ENCODE measurements around the gene USP30.

The USP30 gene

DNA sequence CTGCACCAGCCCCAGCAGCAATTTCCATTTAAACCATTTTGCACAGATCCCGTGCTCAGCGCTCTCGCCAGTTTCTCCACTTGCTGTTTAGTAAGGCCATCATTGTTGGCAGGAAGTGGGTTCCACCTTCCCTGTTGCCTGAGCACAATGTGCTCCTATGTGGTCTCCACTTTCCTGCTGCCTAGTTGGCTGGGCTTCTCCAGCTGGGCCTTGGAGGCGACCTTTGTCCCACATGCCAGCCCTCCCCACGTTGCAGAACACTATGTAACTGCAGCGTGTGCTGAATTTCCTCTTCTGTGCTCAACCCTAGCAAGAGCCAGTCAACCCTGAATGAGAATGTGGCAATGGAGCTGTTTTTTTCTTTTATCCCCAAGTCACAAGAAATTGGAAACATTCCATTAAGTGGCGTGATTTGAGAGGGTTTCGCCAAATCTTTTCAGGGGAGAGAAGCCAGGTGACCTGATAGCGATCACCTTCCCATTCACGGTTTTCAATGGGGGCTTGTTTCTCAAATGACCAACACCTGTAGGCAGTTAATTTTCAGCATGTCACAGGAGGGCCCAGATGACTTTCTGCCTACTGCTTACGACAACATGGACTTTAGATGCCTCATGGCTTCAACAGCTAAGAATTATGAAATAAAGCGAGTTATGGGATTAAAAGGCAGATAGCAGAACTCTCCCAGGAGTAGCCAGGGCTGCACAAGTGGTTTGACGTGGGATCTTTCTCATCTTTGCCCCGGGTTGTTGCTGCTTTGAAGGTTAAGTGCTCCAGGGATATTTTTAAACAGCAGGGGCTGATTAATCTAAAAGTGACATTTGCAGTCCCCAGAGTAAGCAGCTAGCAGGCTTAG is 63.6 kb downstream of the USP30 start, which contains the start of gene ACACB:
TSS of gene ACACB (plus strand) at position 830 of the 853 bp plus-strand sequence. CDS start 22,819 bp downstream, outside the sequence.
- no peaks in the 10 kb centered on the region for H3K9me3 ChIP-seq
- no peaks in the 10 kb centered on the region for H3K36me3 ChIP-seq
- peak within 1 kb of the TSS; percentile 36 for H3K4me3 ChIP-seq (ENCODE audit: low read depth, low read length)
- no peaks in the 10 kb centered on the region for H3K27me3 ChIP-seq
- TF ChIP-seq, protein P1, sequence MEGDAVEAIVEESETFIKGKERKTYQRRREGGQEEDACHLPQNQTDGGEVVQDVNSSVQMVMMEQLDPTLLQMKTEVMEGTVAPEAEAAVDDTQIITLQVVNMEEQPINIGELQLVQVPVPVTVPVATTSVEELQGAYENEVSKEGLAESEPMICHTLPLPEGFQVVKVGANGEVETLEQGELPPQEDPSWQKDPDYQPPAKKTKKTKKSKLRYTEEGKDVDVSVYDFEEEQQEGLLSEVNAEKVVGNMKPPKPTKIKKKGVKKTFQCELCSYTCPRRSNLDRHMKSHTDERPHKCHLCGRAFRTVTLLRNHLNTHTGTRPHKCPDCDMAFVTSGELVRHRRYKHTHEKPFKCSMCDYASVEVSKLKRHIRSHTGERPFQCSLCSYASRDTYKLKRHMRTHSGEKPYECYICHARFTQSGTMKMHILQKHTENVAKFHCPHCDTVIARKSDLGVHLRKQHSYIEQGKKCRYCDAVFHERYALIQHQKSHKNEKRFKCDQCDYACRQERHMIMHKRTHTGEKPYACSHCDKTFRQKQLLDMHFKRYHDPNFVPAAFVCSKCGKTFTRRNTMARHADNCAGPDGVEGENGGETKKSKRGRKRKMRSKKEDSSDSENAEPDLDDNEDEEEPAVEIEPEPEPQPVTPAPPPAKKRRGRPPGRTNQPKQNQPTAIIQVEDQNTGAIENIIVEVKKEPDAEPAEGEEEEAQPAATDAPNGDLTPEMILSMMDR (IDR thresholded peaks at IDR 0.05; ENCODE audit: low read depth, low read length) = no peak
- no peaks in the 10 kb centered on the region; the same call in 1 of the 2 replicates for H3K4me1 ChIP-seq
- peak; percentile 33 for DNase-seq

DNA sequence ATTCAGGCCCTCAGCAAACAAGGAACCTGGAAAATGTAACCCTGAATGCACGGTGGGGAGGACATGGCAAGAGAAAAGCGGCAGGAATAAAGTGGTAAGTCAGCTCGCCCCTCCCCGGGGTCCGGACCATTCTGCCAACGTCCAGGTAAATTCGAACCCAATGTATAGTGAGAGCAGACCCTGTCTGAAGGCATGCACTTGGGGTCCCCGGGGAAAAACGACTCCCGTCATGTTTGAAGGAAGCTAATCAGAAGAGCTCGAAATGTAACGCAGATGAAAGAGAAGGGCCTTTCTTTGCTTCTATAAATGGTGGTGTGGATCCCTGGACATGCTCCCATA is 64.2 kb downstream of the USP30 start:
- no peaks in the 10 kb centered on the region; the same call in 1 of the 2 replicates for H3K4me1 ChIP-seq
- TF ChIP-seq, protein P1 (IDR thresholded peaks at IDR 0.05; ENCODE audit: low read depth, low read length) = no peak
- no peaks in the 10 kb centered on the region for H3K9me3 ChIP-seq
- DNase-seq = no peak
- H3K4me3 ChIP-seq (ENCODE audit: low read depth, low read length) = peak overlapping the region; percentile 36; the same call in 1 of the 2 replicates
- no peaks in the 10 kb centered on the region for H3K36me3 ChIP-seq
- no peaks in the 10 kb centered on the region for H3K27me3 ChIP-seq

DNA sequence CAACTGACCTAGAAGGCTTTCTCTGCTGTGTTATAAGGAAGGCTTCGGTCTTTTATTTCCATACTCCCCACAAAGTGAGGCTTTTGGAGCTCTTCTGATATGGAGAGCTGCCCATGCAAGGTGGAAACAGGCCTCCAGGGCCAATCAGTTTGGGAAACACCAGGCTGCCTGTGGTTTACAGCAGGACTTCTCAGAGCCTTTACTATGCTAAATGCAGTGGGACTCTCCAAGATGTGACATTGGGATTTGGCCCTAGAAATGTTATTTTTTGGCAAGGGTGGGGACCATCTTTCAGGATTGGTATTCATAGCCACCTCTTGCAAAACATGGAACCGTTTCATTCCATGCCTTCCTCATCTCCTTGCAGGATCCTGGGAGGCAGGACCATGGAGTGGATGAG is 67.7 kb downstream of the USP30 start:
- Histone ChIP-seq H3K36me3 (no peaks in the 10 kb centered on the region), H3K4me1 (no peaks in the 10 kb centered on the region; the same call in 1 of the 2 replicates), H3K4me3 (ENCODE audit: low read depth, low read length) (no peak overlapping the region), H3K27me3 (no peaks in the 10 kb centered on the region), H3K9me3 (no peaks in the 10 kb centered on the region)
- TF ChIP-seq, protein P1 (IDR thresholded peaks at IDR 0.05; ENCODE audit: low read depth, low read length) = no peak
- DNase-seq = no peak

DNA sequence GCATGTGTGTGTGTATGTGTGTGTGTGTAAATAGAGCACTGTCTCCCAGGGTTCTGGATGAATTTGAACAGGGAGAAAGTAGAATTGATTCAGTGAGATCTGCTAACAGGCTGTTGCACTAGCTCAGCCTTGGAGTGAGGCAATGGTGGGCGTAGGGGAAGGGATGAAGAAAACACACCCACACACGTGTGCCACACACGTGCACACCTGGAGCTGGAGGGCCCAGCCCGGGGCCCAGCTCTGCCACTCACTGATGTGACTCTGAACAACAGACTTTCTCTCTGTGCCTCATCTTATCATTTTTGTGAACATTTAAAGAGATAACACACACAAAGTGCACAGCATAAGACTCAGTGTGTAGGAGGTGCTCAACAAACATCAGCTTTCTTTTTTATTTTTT is 68.2 kb downstream of the USP30 start:
- no peak for DNase-seq
- Histone ChIP-seq H3K4me3 (ENCODE audit: low read depth, low read length) (no peak overlapping the region), H3K36me3 (no peaks in the 10 kb centered on the region), H3K9me3 (no peaks in the 10 kb centered on the region), H3K4me1 (no peaks in the 10 kb centered on the region; the same call in 1 of the 2 replicates), H3K27me3 (no peaks in the 10 kb centered on the region)
- TF ChIP-seq, protein P1 (IDR thresholded peaks at IDR 0.05; ENCODE audit: low read depth, low read length) = no peak

DNA sequence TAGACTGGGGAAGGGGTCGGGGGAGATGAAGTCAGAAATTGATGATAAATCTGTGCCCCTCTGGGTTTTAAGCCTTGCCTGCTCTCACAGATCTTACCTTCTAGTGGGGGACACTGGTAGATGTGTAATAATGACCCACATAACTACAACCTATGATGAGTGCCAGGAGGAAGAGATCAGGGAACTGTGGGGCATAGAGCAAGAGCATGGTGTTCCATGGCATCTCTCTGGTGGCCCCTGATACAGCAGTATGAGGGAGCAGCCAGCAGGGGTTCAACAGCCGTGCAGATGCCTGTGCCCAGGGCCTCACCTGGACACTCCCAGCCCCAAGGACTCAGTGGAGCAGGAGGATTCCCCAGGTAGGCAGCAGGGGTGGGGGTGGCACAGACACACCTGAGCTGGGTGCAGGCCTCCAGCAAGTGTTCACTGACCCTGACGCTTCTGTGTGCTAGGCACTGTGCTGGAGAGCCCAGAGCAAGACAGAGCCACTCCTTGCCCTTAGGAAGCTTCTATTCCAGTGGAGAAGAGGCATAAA is 69.0 kb downstream of the USP30 start:
- no peaks in the 10 kb centered on the region for H3K9me3 ChIP-seq
- TF ChIP-seq, protein P1 (IDR thresholded peaks at IDR 0.05; ENCODE audit: low read depth, low read length) = no peak
- no peaks in the 10 kb centered on the region for H3K36me3 ChIP-seq
- no peak overlapping the region for H3K4me3 ChIP-seq (ENCODE audit: low read depth, low read length)
- DNase-seq = no peak
- H3K27me3 ChIP-seq = no peaks in the 10 kb centered on the region
- no peaks in the 10 kb centered on the region; the same call in 1 of the 2 replicates for H3K4me1 ChIP-seq
